Smooth muscle cell of trachea (primary cell): ENCODE measurements around the gene DDX50. TPM values are rescaled to one million over a fixed set of nuclear protein-coding genes. Genes with fewer than 3 reads are reported as not detected.

Experiments used
- total RNA-seq: library from RNA; depleted of rRNA; stranded (reverse); fragments of >200 nt; gene quantifications from 2 replicates; pipeline ENCODE4 v1.2.1, GENCODE V29; 2014

DDX50 gene
- 64.8 and 65.2 TPM in 2 replicates for total RNA-seq

GRCh38 chr10:68901105-68901927 lies at the start of gene DDX50:
Gene DDX50 (plus strand): TSS chr10:68901315. CDS start chr10:68901385, 70 bp downstream.

DNA sequence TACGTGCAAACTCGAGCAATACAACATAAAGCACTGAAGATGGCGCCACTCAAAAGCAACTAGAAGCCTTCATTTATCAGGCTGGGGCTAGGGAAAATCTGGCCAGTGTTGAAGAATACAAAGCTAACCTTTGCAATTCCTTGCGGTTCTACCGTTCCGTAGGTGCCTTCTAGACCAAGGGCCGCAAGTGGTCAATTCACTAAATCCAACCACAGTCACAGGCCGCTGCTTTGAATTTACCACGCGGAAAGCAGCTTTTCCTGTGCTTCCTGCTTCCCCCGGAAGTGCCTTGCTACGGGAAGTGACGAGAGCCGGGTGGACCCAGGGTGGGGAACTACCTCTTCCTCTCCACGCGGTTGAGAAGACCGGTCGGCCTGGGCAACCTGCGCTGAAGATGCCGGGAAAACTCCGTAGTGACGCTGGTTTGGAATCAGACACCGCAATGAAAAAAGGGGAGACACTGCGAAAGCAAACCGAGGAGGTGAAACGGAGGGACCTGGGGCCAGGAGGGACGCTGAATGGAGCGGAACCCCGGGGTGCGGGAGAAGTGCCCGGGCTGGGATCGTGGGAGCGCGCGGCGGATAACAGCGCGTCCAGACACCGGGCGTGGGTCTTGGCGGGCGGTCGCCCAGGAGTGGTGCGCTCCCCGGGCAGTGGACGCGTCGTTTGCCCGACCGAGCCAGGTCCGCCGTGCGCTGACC lies 54.9 kb downstream of the DDX50 start, which contains the start of gene DDX21:
TSS of gene DDX21 (plus strand) at position 339 of the 701 bp plus-strand sequence. CDS start at position 395, 56 bp downstream.

DNA sequence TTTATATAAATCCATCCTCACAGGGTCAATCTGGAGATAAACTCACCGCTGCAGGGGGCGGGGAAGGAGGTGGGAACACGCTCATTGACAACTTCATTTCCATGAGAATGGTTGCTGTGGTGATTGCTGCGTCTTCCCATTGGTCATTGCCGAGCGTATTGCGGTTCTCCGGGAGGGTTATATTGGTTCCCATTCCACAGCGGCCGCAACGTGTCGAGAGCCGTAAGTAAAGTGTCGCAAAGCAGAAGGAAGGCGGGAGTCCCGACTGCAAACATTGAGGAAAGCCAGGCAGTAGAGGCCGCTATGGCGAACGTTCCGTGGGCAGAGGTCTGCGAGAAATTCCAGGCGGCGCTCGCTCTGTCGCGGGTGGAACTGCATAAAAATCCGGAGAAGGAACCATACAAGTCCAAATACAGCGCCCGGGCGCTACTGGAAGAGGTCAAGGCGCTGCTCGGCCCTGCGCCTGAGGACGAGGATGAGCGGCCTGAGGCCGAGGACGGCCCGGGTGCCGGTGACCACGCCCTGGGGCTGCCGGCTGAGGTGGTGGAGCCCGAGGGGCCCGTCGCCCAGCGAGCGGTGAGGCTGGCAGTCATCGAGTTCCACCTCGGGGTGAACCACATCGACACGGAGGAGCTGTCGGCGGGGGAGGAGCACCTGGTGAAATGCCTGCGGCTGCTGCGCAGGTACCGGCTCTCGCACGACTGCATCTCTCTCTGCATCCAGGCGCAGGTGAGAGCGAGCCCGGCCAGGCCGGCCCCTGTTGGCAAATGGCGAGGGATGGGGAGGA lies 87.6 kb downstream of the DDX50 start, which contains the start of gene KIFBP:
TSS of gene KIFBP (plus strand) at position 274 of the 787 bp plus-strand sequence. CDS start at position 304, 30 bp downstream.

Other genes starting within 250 kb of the DDX50 start
- gene CCAR1, start 180.1 kb upstream of the DDX50 start, total RNA-seq: 28.9 and 32.9 TPM in 2 replicates
- 0.17 TPM in 1 of 2 replicates, not detected in the other for gene STOX1, start 73.8 kb upstream of the DDX50 start, total RNA-seq
- 33.0 and 36.7 TPM in 2 replicates for gene DDX21, start 54.9 kb downstream of the DDX50 start, total RNA-seq
- gene KIFBP, start 87.5 kb downstream of the DDX50 start, total RNA-seq: 29.1 and 35.9 TPM in 2 replicates
- 16.7 and 25.8 TPM in 2 replicates for gene SRGN, start 186.8 kb downstream of the DDX50 start, total RNA-seq
- gene VPS26A, start 222.9 kb downstream of the DDX50 start, total RNA-seq: 28.8 and 49.0 TPM in 2 replicates